Stimulated activated naive CD8-positive, alpha-beta T cell treated with anti-CD3 and anti-CD28 coated beads, Interleukin-15, amount 100 ng/mL, for 72 hours (primary cell): ENCODE measurements around the gene SLC66A2.

ENCODE experiments used
- ATAC-seq: fragments of 150-1000 bp; cut with Tn5 transposase; 2 replicates; pipeline ENCODE4 v1.10.0; 2021; ENCODE audit warnings: mild to moderate bottlenecking, moderate library complexity
- DNase-seq, 2 donors: peaks; one replicate each; pipeline ENCODE4 v3.0.0; 2021 to 2022
- H3K27ac Mint-ChIP-seq, 2 donors: one replicate each; pipeline ENCODE4 v1.8.0; 2022; ENCODE audit warnings: mild to moderate bottlenecking in 2 of 2, mixed read lengths in 2 of 2, moderate library complexity in 2 of 2
- H3K27me3 Mint-ChIP-seq: one replicate; pipeline ENCODE4 v1.8.0; 2022; ENCODE audit warnings: mixed read lengths
- H3K4me1 Mint-ChIP-seq: one replicate; pipeline ENCODE4 v1.8.0; 2022; ENCODE audit warnings: mild to moderate bottlenecking, mixed read lengths
- H3K4me3 Mint-ChIP-seq, 2 donors: one replicate each; pipeline ENCODE4 v1.8.0; 2022; ENCODE audit warnings: mild to moderate bottlenecking in 2 of 2, mixed read lengths in 2 of 2, moderate library complexity in 1 of 2
- H3K9me3 Mint-ChIP-seq, 2 donors: one replicate each; pipeline ENCODE4 v1.8.0; 2022; ENCODE audit warnings: mixed read lengths in 2 of 2

Gene SLC66A2

DNA sequence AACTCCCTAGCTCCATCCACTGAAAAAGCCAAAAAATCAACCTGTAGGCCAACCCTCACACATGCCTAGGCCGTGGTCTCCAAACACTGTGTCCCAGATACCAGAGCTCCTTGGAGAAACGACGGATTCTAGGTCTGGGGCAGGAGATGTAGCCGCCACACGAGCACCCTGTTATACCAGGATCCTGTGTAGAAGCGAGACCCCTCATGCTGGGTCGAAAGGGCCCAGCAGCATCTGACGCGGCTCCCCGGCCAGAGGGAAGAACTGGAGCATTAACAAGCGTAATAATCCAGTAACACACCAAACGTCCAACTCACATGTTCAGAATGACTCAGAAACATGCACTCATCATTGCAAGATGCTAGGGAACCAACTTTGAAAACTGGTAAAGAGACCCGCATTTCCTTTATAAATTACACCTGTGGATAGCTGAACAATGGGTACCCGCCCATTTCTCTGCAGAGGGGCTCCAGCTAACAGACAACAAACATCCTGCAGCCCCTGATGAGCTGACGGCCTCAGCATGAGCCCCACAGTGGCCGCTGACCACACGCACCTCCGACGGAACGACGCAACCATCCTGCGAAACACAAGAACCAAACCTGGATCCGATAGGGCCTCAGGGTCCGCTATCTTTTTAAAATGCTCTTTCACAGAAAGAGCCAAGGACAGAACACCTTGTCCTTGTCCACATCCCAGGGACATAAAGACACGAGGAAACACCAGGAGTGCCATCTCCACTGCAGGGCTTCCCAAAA, 14.2 kb downstream of the SLC66A2 start:
- Mint-ChIP-seq H3K4me3 (no peak overlapping the region), H3K4me1 (peaks cover 19% of the 10 kb centered on the region), H3K27me3 (no peaks in the 10 kb centered on the region), H3K9me3 (peaks cover 13 to 31% of the 10 kb centered on the region in 2 donors), H3K27ac (no peak overlapping the region)
- DNase-seq, result no peak
- ATAC-seq, result no peak

GRCh38 chr18:79936641-79937040, 14.8 kb downstream of the SLC66A2 start:
- Mint-ChIP-seq H3K9me3 (peaks cover 16 to 38% of the 10 kb centered on the region in 2 donors), H3K27ac (no peak overlapping the region), H3K4me1 (peaks cover 14% of the 10 kb centered on the region), H3K4me3 (no peak overlapping the region), H3K27me3 (no peaks in the 10 kb centered on the region)
- no peak for DNase-seq
- no peak for ATAC-seq

DNA sequence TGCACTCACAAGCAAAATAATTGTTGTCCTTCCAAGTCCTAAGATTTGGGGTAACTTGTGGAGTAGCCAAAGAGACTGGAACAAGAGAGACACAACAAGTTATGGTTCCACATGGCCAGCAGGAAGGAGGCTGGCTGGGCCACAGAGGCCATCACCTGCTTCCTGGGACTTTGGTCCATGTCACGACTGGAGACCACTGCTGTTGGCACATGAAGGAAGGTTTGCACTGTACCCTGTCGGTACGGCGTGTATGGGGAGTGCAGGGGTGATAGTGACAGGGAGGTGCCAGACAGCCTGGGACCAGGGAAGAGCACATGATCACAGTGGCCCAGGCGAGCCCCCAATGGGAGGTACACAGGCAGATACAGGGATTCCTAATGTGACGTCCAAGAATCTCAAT, 15.5 kb downstream of the SLC66A2 start:
- Mint-ChIP-seq H3K9me3 (peaks cover 21 to 45% of the 10 kb centered on the region in 2 donors), H3K27ac (no peak overlapping the region), H3K27me3 (no peaks in the 10 kb centered on the region), H3K4me3 (no peak overlapping the region), H3K4me1 (peaks cover 14% of the 10 kb centered on the region)
- DNase-seq (no peak), ATAC-seq (no peak)

DNA sequence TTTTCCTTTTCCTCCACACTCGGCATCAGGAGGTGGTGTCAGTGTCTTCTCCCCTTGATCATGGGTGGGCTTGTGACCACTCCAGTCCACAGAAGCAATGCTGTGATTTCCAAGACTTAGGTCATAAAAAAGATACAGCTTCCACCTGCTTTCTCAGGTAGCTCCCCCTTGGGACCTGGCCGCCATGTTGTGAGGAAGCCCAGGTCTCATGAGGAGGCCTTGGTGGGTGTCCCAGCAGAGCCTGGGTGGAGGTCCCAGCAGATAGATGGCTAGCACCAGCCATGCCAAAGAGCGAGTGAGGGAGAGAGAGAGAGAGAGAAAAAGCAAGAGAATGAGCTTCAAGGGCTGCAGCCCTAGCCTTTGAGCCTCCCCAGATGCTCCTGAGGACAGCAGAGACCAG, 16.0 kb downstream of the SLC66A2 start:
- no peaks in the 10 kb centered on the region for H3K27me3 Mint-ChIP-seq
- H3K4me1 Mint-ChIP-seq, result peaks cover 14% of the 10 kb centered on the region
- ATAC-seq (no peak), DNase-seq (no peak)
- no peak overlapping the region for H3K27ac Mint-ChIP-seq
- peaks cover 21 to 45% of the 10 kb centered on the region in 2 donors for H3K9me3 Mint-ChIP-seq
- no peak overlapping the region for H3K4me3 Mint-ChIP-seq

DNA sequence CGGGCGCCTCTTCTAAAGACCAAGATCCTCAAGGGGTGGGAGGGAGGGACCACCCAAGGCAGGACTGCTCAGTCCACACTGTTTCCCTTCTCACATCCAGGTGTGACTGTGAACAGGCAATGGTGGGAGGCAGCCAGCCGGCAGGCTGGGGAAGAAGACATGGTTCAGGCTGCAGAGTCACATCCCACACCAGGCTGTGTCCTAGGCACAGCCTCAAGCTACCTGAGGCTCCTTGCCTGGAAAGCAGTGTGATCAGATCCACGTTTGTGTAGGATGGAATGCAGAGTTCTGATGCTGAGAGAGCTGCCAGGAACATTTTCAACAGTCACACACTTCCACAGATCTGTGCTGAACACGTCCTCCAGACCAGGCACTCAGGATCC, 16.4 kb downstream of the SLC66A2 start:
- Mint-ChIP-seq H3K4me1 (peaks cover 14% of the 10 kb centered on the region), H3K27ac (no peak overlapping the region), H3K9me3 (peaks cover 22 to 46% of the 10 kb centered on the region in 2 donors), H3K4me3 (no peak overlapping the region), H3K27me3 (no peaks in the 10 kb centered on the region)
- DNase-seq (no peak), ATAC-seq (no peak)

GRCh38 chr18:79934311-79935097, 16.9 kb downstream of the SLC66A2 start:
- Mint-ChIP-seq H3K4me3 (no peak overlapping the region), H3K27ac (no peak overlapping the region), H3K27me3 (no peaks in the 10 kb centered on the region), H3K4me1 (peaks cover 14% of the 10 kb centered on the region), H3K9me3 (peaks cover 28 to 51% of the 10 kb centered on the region in 2 donors)
- no peak for DNase-seq
- ATAC-seq, result no peak

- Mint-ChIP-seq H3K9me3 (peaks cover 35 to 59% of the 10 kb centered on the region in 2 donors), H3K4me3 (no peak overlapping the region), H3K4me1 (peaks cover 14% of the 10 kb centered on the region), H3K27ac (no peak overlapping the region), H3K27me3 (no peaks in the 10 kb centered on the region)
- DNase-seq, result no peak
- no peak for ATAC-seq
These were observed 17.7 kb downstream of the SLC66A2 start for GRCh38 chr18:79933765-79934164.

DNA sequence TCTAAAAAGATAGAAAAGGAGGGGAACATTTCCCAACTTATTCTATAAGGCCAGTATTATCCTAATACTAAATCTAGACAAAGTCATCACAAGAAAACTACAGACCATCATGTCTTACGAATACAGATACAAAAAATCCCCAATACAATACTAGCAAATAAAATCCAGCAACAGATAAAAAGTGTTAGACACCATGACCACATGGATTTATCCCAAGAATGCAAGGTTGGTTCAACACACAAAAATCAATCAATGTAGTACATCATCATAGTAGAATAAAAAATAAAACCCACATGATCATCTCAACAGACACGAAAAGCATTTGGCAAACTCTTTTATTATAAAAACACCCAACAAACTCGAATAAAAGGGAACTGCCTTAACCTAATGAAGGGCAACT, 18.5 kb downstream of the SLC66A2 start:
- no peak overlapping the region for H3K27ac Mint-ChIP-seq
- no peaks in the 10 kb centered on the region for H3K27me3 Mint-ChIP-seq
- H3K4me1 Mint-ChIP-seq, result peaks cover 10% of the 10 kb centered on the region
- no peak for DNase-seq
- H3K4me3 Mint-ChIP-seq, result no peak overlapping the region
- ATAC-seq, result no peak
- peaks cover 37 to 64% of the 10 kb centered on the region in 2 donors for H3K9me3 Mint-ChIP-seq

GRCh38 chr18:79931475-79931874, 20.0 kb downstream of the SLC66A2 start:
- DNase-seq (no peak), ATAC-seq (no peak)
- Mint-ChIP-seq H3K4me1 (no peaks in the 10 kb centered on the region), H3K27ac (no peak overlapping the region), H3K27me3 (no peaks in the 10 kb centered on the region), H3K9me3 (peaks cover 37 to 64% of the 10 kb centered on the region in 2 donors), H3K4me3 (no peak overlapping the region)

DNA sequence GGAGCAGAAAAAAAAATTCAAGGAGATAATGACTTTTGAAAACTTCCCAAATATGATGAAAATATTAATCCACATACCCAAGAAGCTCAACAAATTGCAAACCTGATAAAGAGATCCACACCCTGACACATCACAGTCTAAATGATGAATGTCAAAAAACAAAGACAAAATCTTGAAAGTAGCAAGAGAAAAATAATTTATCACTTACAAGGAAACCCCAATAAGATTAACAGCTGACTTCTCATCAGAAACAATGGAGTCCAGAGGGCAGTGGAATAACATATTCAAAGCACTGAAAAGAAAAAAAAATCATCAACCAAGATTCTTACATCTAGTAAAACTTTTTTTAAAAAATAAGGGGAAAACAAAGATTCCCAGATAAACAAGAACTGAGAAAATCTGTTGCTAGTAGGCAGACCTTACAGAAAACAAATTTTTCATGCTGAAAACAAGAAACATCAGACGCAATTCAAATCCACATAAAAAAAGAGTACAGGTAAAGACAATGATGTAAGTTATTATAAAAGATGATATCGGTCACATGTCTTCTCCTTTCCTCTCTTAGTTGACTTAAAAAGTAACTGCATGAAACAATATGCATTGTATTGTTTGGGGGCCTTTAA, 21.3 kb downstream of the SLC66A2 start:
- DNase-seq (no peak), ATAC-seq (no peak)
- Mint-ChIP-seq H3K27me3 (no peaks in the 10 kb centered on the region), H3K27ac (no peak overlapping the region), H3K4me3 (no peak overlapping the region), H3K9me3 (peaks cover 37 to 52% of the 10 kb centered on the region in 2 donors), H3K4me1 (no peaks in the 10 kb centered on the region)

DNA sequence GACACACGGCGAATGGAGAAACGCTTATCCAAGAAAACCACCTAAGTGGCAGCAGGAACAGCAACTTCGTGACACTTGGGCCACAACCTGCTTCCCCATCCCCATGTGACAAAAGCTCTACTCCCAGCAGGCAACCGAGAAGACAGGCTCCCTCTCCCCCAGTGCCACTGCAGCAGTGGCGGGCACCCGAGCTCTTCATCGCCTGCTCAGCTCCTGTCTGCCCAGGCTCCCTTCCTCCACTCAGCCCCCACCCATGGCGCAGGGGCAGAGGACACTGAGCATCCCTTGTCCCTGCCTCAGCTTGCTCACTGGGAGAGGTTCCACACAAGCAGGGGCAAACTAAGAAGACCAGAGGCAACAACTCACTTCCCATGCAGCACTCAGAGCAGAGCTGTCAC, 22.9 kb downstream of the SLC66A2 start:
- Mint-ChIP-seq H3K27ac (no peak overlapping the region), H3K4me1 (no peaks in the 10 kb centered on the region), H3K27me3 (no peaks in the 10 kb centered on the region), H3K9me3 (peaks cover 33 to 46% of the 10 kb centered on the region in 2 donors), H3K4me3 (no peak overlapping the region)
- ATAC-seq, result no peak
- peak in 1 of 2 donors; percentile 7 for DNase-seq

DNA sequence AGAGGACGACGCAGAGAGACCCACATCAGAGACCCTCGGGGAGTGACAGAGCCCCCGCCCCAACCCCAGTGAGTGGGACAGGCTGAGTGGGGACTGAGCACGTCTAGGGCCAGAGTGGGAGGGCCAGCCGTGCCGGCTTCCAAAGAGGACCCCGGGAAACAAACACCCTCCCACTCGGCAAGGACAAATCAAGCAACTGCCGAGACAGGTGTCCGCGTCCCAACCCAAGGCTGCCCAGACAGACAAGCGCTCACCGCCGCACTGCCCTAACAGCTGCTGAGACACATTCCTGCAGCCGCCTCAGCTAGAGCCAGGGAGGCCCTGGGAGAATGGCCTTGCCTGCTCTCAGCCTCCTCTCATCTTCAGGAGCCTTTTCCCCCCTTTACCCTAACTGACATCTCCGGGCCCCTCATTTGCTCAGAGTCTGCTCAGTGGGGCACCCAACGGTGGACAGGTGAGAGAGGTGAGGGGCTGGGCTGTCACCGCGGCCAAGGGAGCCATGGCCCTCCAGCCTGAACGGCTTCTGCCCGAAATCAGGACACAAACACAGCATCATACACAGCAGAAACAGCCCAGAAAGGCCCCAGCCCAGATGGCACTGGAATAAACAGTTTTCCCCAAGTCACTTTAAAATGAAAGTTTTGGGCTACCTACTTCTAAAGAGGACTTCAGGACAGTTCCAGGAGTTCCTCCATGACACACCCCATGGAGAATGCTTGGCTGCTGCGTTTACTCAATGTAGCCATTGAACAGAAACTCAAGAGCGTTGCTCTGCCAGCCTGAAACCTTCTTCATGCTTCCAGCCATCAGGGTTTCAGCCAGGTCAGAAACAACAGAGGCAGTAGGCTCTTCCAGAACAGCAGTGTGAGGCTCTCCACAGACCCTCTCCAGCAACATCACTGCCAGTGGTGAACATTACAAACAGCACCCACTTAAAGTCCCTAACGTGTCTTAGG, 23.6 kb downstream of the SLC66A2 start:
- H3K4me1 Mint-ChIP-seq, result no peaks in the 10 kb centered on the region
- no peak for DNase-seq
- no peak for ATAC-seq
- peak overlapping the region in 1 of 2 donors; percentile 63 for H3K27ac Mint-ChIP-seq
- H3K27me3 Mint-ChIP-seq, result no peaks in the 10 kb centered on the region
- H3K9me3 Mint-ChIP-seq, result peaks cover 27 to 39% of the 10 kb centered on the region in 2 donors
- no peak overlapping the region for H3K4me3 Mint-ChIP-seq

- DNase-seq (peak in 1 of 2 donors; percentile 4), ATAC-seq (no peak)
- Mint-ChIP-seq H3K27me3 (no peaks in the 10 kb centered on the region), H3K4me1 (no peaks in the 10 kb centered on the region), H3K9me3 (peaks cover 21 to 30% of the 10 kb centered on the region in 2 donors), H3K27ac (peak overlapping the region in 1 of 2 donors; percentile 78), H3K4me3 (no peak overlapping the region)
These were observed 24.5 kb downstream of the SLC66A2 start for GRCh38 chr18:79926715-79927606.

DNA sequence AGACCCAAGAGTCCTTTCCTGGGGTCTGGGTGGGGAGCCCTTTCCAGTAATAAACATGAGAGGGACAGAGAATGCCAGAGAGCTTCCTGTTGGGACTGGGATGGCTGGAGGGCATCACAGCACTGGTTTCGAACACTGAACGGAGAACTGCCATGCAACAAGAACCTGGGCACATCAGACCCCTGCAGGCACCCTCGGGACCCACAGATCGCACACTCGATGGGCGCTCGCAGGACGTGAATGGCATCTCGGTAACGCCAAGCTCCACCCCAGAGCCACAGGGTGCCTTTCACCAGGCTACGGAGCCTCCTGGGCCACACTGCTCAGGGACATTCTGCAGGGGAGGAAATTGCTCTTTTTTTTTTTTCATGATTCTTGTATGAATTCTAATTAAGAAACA, 25.1 kb downstream of the SLC66A2 start:
- ATAC-seq, result no peak
- no peaks in the 10 kb centered on the region for H3K27me3 Mint-ChIP-seq
- H3K4me3 Mint-ChIP-seq, result no peak overlapping the region
- DNase-seq, result peak in 1 of 2 donors; percentile 4
- peaks cover 19 to 23% of the 10 kb centered on the region in 2 donors for H3K9me3 Mint-ChIP-seq
- H3K4me1 Mint-ChIP-seq, result no peaks in the 10 kb centered on the region
- H3K27ac Mint-ChIP-seq, result peak overlapping the region in 1 of 2 donors; percentile 63
